Measurements from ENCODE around the gene MRPL16. TPM values are rescaled to one million over a fixed set of nuclear protein-coding genes. Genes with fewer than 3 reads are reported as not detected.

The MRPL16 gene
- total and polyA plus RNA-seq, 2 of the 13 experiments (the other 11 are each of a cell fraction or from before 2014, with no cell fraction given) = 45.3 to 62.6 TPM

GRCh38 chr11:59810189-59810910 lies at the start of gene MRPL16 (continued):
- TF ChIP-seq, protein P1, sequence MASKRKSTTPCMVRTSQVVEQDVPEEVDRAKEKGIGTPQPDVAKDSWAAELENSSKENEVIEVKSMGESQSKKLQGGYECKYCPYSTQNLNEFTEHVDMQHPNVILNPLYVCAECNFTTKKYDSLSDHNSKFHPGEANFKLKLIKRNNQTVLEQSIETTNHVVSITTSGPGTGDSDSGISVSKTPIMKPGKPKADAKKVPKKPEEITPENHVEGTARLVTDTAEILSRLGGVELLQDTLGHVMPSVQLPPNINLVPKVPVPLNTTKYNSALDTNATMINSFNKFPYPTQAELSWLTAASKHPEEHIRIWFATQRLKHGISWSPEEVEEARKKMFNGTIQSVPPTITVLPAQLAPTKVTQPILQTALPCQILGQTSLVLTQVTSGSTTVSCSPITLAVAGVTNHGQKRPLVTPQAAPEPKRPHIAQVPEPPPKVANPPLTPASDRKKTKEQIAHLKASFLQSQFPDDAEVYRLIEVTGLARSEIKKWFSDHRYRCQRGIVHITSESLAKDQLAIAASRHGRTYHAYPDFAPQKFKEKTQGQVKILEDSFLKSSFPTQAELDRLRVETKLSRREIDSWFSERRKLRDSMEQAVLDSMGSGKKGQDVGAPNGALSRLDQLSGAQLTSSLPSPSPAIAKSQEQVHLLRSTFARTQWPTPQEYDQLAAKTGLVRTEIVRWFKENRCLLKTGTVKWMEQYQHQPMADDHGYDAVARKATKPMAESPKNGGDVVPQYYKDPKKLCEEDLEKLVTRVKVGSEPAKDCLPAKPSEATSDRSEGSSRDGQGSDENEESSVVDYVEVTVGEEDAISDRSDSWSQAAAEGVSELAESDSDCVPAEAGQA (IDR thresholded peaks at IDR 0.05; ENCODE audit: low read depth) = peak; percentile 82
- TF ChIP-seq, protein P1 (CRISPR knock-in tag; IDR thresholded peaks at IDR 0.05; ENCODE audit: borderline replicate concordance) = no peak
- TF ChIP-seq ZSCAN25 (CRISPR knock-in tag; IDR thresholded peaks at IDR 0.05) = peak; percentile 70
- TF ChIP-seq GMEB2 (CRISPR knock-in tag; IDR thresholded peaks at IDR 0.05; ENCODE audit: low read depth) = 0 out of 2 replicates have a peak, but pooled peaks have one; percentile 33
- no peak for TF ChIP-seq DNMT1 (CRISPR knock-in tag; IDR thresholded peaks at IDR 0.05)
- no peak for TF ChIP-seq U2AF1 (optimal IDR thresholded peaks at IDR 0.05; ENCODE audit: low read depth, low read length)
- TF ChIP-seq, protein P2, sequence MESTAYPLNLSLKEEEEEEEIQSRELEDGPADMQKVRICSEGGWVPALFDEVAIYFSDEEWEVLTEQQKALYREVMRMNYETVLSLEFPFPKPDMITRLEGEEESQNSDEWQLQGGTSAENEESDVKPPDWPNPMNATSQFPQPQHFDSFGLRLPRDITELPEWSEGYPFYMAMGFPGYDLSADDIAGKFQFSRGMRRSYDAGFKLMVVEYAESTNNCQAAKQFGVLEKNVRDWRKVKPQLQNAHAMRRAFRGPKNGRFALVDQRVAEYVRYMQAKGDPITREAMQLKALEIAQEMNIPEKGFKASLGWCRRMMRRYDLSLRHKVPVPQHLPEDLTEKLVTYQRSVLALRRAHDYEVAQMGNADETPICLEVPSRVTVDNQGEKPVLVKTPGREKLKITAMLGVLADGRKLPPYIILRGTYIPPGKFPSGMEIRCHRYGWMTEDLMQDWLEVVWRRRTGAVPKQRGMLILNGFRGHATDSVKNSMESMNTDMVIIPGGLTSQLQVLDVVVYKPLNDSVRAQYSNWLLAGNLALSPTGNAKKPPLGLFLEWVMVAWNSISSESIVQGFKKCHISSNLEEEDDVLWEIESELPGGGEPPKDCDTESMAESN (CRISPR knock-in tag; conservative IDR thresholded peaks at IDR 0.05) = no peak
- TF ChIP-seq, protein P3, sequence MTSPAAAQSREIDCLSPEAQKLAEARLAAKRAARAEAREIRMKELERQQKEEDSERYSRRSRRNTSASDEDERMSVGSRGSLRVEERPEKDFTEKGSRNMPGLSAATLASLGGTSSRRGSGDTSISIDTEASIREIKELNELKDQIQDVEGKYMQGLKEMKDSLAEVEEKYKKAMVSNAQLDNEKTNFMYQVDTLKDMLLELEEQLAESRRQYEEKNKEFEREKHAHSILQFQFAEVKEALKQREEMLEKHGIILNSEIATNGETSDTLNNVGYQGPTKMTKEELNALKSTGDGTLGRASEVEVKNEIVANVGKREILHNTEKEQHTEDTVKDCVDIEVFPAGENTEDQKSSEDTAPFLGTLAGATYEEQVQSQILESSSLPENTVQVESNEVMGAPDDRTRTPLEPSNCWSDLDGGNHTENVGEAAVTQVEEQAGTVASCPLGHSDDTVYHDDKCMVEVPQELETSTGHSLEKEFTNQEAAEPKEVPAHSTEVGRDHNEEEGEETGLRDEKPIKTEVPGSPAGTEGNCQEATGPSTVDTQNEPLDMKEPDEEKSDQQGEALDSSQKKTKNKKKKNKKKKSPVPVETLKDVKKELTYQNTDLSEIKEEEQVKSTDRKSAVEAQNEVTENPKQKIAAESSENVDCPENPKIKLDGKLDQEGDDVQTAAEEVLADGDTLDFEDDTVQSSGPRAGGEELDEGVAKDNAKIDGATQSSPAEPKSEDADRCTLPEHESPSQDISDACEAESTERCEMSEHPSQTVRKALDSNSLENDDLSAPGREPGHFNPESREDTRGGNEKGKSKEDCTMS (CRISPR knock-in tag; conservative IDR thresholded peaks at IDR 0.05) = no peak
- peak; percentile 65; the same call in 1 of the 2 replicates for TF ChIP-seq ELF3 (CRISPR knock-in tag; IDR thresholded peaks at IDR 0.05)
- peak; percentile 62; the same call in 1 of the 2 replicates for TF ChIP-seq ZNF746 (CRISPR knock-in tag; IDR thresholded peaks at IDR 0.05)
- no peak for TF ChIP-seq TAF15 (IDR thresholded peaks at IDR 0.05; ENCODE audit: low read depth, low read length, poor library complexity, severe bottlenecking)
- TF ChIP-seq HMG20B (CRISPR knock-in tag; conservative IDR thresholded peaks at IDR 0.05) = peak; percentile 33; the same call in 1 of the 2 replicates
- TF ChIP-seq, protein P4, sequence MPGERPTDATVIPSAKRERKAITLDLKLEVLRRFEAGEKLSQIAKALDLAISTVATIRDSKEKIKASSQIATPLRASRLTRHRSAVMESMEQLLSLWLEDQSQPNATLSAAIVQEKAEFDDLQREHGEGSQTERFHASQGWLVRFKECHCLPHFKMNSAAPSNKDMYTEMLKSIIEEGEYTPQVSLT (CRISPR knock-in tag; IDR thresholded peaks at IDR 0.05; ENCODE audit: borderline replicate concordance, low read depth) = no peak
- peak; percentile 66 for TF ChIP-seq DR1 (CRISPR knock-in tag; IDR thresholded peaks at IDR 0.05)
- peak; percentile 80 for TF ChIP-seq YEATS4 (CRISPR knock-in tag; IDR thresholded peaks at IDR 0.05; ENCODE audit: borderline replicate concordance)
